Thyroid gland (tissue), 4 donors: Measurements from ENCODE around the gene NOB1. TPM values are rescaled to one million over a fixed set of nuclear protein-coding genes. Genes with fewer than 3 reads are reported as not detected.

Source experiments
- DNase-seq, 2 donors: peaks; one replicate each; pipeline ENCODE4 v3.0.0-alpha.2; 2019
- H3K27ac ChIP-seq, 3 donors: fragments of 200-600 bp; sonication (generic); 1 replicate in 2 of 3; 2 replicates in 1 of 3; pipeline ENCODE4 v1.5.1; 2016 to 2019; ENCODE audit warnings: mild to moderate bottlenecking in 1 of 3, moderate library complexity in 1 of 3
- H3K27me3 ChIP-seq: fragments of 200-600 bp; sonication (generic); one replicate; pipeline ENCODE4 v1.5.1; 2019
- H3K36me3 ChIP-seq, 2 donors: fragments of 200-600 bp; sonication (generic); one replicate each; pipeline ENCODE4 v1.5.1; 2016 to 2019
- H3K4me1 ChIP-seq, 2 donors: fragments of 200-600 bp; sonication (generic); one replicate each; pipeline ENCODE4 v1.5.1; 2017 to 2019
- H3K4me3 ChIP-seq, 3 donors: fragments of 200-600 bp; sonication (generic); replicated peaks in 1 of 3; 1 replicate in 2 of 3; 2 replicates in 1 of 3; pipeline ENCODE4 v1.5.1; 2016; ENCODE audit warnings: mild to moderate bottlenecking in 1 of 3
- H3K9me3 ChIP-seq: fragments of 200-600 bp; sonication (generic); one replicate; pipeline ENCODE4 v1.5.1; 2017
- CTCF ChIP-seq, 6 experiments: fragments of 200-600 bp in 3 of 6; fragments of 450-650 bp in 3 of 6; sonication (generic) in 3 of 6; IDR thresholded peaks; one replicate each; pipeline ENCODE4 v1.5.1; 2016 to 2019; ENCODE audit warnings: antibody characterized with exemption in 6 of 6, mild to moderate bottlenecking in 2 of 6, inconsistent platforms in 1 of 6, moderate library complexity in 1 of 6
- POLR2A ChIP-seq, 2 donors: fragments of 450-650 bp; IDR thresholded peaks; one replicate each; pipeline ENCODE4 v1.6.1; 2017; ENCODE audit warnings: antibody characterized with exemption in 2 of 2, mild to moderate bottlenecking in 2 of 2, moderate library complexity in 1 of 2
- WGBS, 2 donors: methylation state at CpG; one replicate each; pipeline ENCODE4 v1.1.5; 2017; 5-methylcytosine and 5-hydroxymethylcytosine counted together
- intact Hi-C: fragments of 100-400 bp; cut with DNase I; formaldehyde crosslinking; loops from one replicate; pipeline ENCODE4 v1.15.1; 2023
- total RNA-seq, 4 donors: library from RNA; depleted of rRNA; stranded (reverse); fragments of >200 nt; gene quantifications; one replicate each; pipeline ENCODE4 v1.2.3, GENCODE V29; 2016

The NOB1 gene
- total RNA-seq, 4 donors from 2014 or later, result 37.4 to 51.2 (median 43.1) TPM

GRCh38 chr16:69771651-69771967 is 16.9 kb upstream of the NOB1 start:
- Histone ChIP-seq H3K4me1 (peaks cover 28 to 48% of the 10 kb centered on the region in 2 donors), H3K36me3 (no peaks in the 10 kb centered on the region), H3K9me3 (no peaks in the 10 kb centered on the region), H3K4me3 (no peak overlapping the region), H3K27me3 (no peaks in the 10 kb centered on the region), H3K27ac (peak overlapping the region in 1 of 3 donors; percentile 80)
- no peak for DNase-seq
- intact Hi-C loops, result no loop called here
- TF ChIP-seq POLR2A (IDR thresholded peaks at IDR 0.05), result no peak
- no peak for TF ChIP-seq CTCF (IDR thresholded peaks at IDR 0.05)
- 87 to 92% methylated on average over 2 of the region's 2 CpGs for WGBS, 2 donors

DNA sequence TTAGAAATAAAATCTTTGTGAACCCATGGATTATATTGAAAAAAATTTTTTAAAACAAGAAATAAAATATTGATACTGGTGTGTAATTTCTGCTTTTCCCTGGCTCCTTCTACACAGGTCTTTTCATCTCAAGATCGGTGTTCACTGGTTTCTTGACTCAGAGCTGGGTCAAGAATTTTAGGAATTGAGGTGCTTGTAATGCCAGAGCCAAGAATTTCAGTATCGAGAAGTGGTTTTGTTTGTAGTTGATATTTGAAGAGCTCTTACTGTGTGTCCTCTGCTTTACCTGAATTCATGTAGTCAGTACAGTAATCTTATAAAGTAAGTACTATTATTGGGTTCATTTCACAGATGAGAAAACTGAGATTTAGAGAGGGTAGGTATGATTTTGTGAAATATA is 14.7 kb upstream of the NOB1 start:
- no peak overlapping the region for H3K4me3 ChIP-seq
- 22 to 24% methylated on average over 2 of the region's 2 CpGs for WGBS, 2 donors

GRCh38 chr16:69768666-69769065 is 13.9 kb upstream of the NOB1 start:
- DNase-seq, result no peak
- H3K36me3 ChIP-seq, result no peaks in the 10 kb centered on the region
- H3K27ac ChIP-seq, result peak overlapping the region; percentile 80 to 91 (median 86)
- no peak overlapping the region for H3K4me3 ChIP-seq
- peaks cover 28 to 51% of the 10 kb centered on the region in 2 donors for H3K4me1 ChIP-seq
- intact Hi-C loops, result no loop called here
- TF ChIP-seq POLR2A (IDR thresholded peaks at IDR 0.05) (no peak), CTCF (IDR thresholded peaks at IDR 0.05) (no peak)
- no peaks in the 10 kb centered on the region for H3K9me3 ChIP-seq
- 74 to 82% methylated on average over 6 of the region's 6 CpGs for WGBS, 2 donors
- no peaks in the 10 kb centered on the region for H3K27me3 ChIP-seq

More for the DNA sequence above, 14.7 kb upstream of the NOB1 start:
- H3K4me1 ChIP-seq, result peaks cover 28 to 48% of the 10 kb centered on the region in 2 donors
- peak overlapping the region; percentile 80 to 91 (median 86) for H3K27ac ChIP-seq
- no peaks in the 10 kb centered on the region for H3K27me3 ChIP-seq
- no peaks in the 10 kb centered on the region for H3K9me3 ChIP-seq
- TF ChIP-seq POLR2A (IDR thresholded peaks at IDR 0.05), result no peak
- TF ChIP-seq CTCF (IDR thresholded peaks at IDR 0.05), result no peak
- intact Hi-C loops, result no loop called here
- no peaks in the 10 kb centered on the region for H3K36me3 ChIP-seq
- DNase-seq, result no peak

DNA sequence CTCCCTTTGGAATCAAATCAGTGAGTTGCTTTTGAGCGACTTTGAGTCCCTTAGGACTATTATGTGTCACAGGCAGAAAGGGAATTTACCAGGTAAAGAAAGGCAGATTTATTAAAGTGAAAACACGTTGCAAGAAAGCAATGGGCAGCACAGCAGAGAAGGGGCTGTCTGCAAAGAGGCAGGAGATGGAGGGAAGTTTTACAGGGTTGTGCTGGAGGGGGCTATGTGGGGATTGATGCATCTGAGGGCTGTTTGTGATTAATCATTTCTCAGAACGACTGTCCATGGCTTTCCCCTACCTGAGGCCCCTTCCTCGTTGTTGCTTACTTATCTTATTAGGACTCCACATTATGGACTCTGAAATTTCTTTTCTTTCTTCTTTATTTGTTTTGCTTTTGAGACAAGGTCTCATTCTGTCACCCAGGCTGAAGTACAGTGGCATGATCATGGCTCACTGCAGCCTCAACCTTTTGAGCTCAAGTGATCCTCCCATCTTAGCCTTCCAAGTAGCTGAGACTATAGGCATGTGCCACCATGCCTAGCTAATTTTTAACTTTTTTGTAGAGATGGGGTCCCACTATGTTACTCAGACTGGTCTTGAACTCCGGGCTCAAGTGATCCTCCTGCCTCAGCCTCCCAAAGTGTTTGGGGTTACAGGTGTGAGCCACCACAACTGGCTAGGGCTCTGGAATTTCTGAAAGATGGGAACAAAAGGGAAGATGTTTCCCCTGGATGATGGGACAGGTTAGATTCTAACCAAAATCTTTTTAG is 12.9 kb upstream of the NOB1 start:
- H3K4me3 ChIP-seq, result no peak overlapping the region
- H3K4me1 ChIP-seq, result peaks cover 28 to 48% of the 10 kb centered on the region in 2 donors
- no peak for DNase-seq
- no peaks in the 10 kb centered on the region for H3K9me3 ChIP-seq
- H3K36me3 ChIP-seq, result no peaks in the 10 kb centered on the region
- 83 to 88% methylated on average over 5 of the region's 5 CpGs for WGBS, 2 donors
- H3K27ac ChIP-seq, result peak overlapping the region in 2 of 3 donors; percentile 80 to 86
- TF ChIP-seq POLR2A (IDR thresholded peaks at IDR 0.05) (no peak), CTCF (IDR thresholded peaks at IDR 0.05) (no peak)
- intact Hi-C loops, result no loop called here
- no peaks in the 10 kb centered on the region for H3K27me3 ChIP-seq

DNA sequence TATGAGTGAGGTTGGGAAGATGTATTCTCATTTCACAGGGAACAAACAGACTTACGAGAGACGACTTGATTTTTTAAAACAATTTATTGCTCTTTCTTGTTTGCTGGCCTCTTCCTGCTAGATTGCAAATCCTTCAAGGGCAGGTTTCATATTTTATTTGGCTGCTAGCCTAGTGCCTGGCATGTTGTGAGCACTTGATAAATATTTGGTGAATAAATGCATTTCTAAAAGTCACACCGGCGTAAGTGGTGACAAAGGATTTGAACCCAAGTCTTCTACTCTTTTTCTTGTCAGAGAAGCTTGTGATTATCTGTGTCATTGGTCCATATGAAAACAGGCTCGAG is 8.8 kb upstream of the NOB1 start:
- no peak overlapping the region for H3K4me3 ChIP-seq

More for the DNA sequence above, 8.8 kb upstream of the NOB1 start:
- Histone ChIP-seq H3K36me3 (no peaks in the 10 kb centered on the region), H3K9me3 (no peaks in the 10 kb centered on the region), H3K27me3 (no peaks in the 10 kb centered on the region), H3K4me1 (peaks cover 9 to 21% of the 10 kb centered on the region in 2 donors), H3K27ac (peak overlapping the region; percentile 70 to 86 (median 73))
- no peak for DNase-seq
- WGBS, 2 donors, result 75 to 82% methylated on average over 5 of the region's 5 CpGs
- intact Hi-C loops, result no loop called here
- TF ChIP-seq CTCF (IDR thresholded peaks at IDR 0.05) (no peak), POLR2A (IDR thresholded peaks at IDR 0.05) (no peak)
